Nephron (organoid): ENCODE measurements around the gene ABCC6.
"Not testable (repeated sequence)": the region's sequence is repeated elsewhere in the genome, so short reads cannot be mapped to it uniquely, and the experiment has no call there.

Experiments
- H3K27ac Mint-ChIP-seq, 3 experiments: 2 replicates each; pipeline ENCODE4 v1.8.0; 2020; ENCODE audit warnings: mixed read lengths in 3 of 3, mild to moderate bottlenecking in 2 of 3, moderate library complexity in 1 of 3
- H3K27me3 Mint-ChIP-seq: 2 replicates; pipeline ENCODE4 v1.8.0; 2021; ENCODE audit warnings: low read depth, mild to moderate bottlenecking, moderate library complexity, mixed read lengths
- H3K36me3 Mint-ChIP-seq: 2 replicates; pipeline ENCODE4 v1.8.0; 2020; ENCODE audit warnings: low read depth, mixed read lengths
- H3K4me1 Mint-ChIP-seq: 2 replicates; pipeline ENCODE4 v1.8.0; 2020; ENCODE audit warnings: mixed read lengths
- H3K4me3 Mint-ChIP-seq, 3 experiments: 2 replicates each; pipeline ENCODE4 v1.8.0; 2020; ENCODE audit warnings: mild to moderate bottlenecking in 3 of 3, mixed read lengths in 3 of 3, moderate library complexity in 2 of 3
- H3K9me3 Mint-ChIP-seq: 2 replicates; pipeline ENCODE4 v1.8.0; 2020; ENCODE audit warnings: mixed read lengths
- TF ChIP-seq, protein P1 (sequence below), 3 experiments: fragments of 200-600 bp; sonication (generic); IDR thresholded peaks; one replicate each; pipeline ENCODE4 v1.5.0; 2021; ENCODE audit warnings: antibody characterized with exemption in 3 of 3; ENCODE audit not compliant: unreplicated experiment in 3 of 3

The ABCC6 gene

DNA sequence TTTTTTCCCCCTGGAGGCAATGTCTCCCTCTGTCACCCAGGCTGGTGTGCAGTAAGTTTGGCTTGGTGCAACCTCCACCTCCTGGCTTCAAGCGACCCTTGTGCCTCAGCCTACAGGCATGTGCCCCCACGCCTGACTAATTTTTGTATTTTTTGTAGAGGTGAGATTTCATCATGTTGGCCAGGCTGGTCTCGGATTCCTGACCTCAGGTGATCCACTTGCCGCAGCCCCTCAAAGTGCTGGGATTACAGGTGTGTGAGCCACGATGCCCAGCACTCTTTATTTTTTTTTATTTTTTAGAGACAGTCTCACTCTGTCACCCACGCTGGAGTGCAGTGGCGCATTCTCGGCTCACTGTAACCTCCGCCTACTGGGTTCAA, 113.2 kb downstream of the ABCC6 start:
- no peaks in the 10 kb centered on the region for H3K4me1 Mint-ChIP-seq
- TF ChIP-seq, protein P1, sequence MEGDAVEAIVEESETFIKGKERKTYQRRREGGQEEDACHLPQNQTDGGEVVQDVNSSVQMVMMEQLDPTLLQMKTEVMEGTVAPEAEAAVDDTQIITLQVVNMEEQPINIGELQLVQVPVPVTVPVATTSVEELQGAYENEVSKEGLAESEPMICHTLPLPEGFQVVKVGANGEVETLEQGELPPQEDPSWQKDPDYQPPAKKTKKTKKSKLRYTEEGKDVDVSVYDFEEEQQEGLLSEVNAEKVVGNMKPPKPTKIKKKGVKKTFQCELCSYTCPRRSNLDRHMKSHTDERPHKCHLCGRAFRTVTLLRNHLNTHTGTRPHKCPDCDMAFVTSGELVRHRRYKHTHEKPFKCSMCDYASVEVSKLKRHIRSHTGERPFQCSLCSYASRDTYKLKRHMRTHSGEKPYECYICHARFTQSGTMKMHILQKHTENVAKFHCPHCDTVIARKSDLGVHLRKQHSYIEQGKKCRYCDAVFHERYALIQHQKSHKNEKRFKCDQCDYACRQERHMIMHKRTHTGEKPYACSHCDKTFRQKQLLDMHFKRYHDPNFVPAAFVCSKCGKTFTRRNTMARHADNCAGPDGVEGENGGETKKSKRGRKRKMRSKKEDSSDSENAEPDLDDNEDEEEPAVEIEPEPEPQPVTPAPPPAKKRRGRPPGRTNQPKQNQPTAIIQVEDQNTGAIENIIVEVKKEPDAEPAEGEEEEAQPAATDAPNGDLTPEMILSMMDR (IDR thresholded peaks at IDR 0.05; ENCODE audit: unreplicated experiment in 3 of 3), result no peak
- no peak overlapping the region for H3K4me3 Mint-ChIP-seq
- H3K9me3 Mint-ChIP-seq, result no peaks in the 10 kb centered on the region
- H3K36me3 Mint-ChIP-seq, result peaks cover 64% of the 10 kb centered on the region
- no peak overlapping the region for H3K27ac Mint-ChIP-seq
- H3K27me3 Mint-ChIP-seq, result no peaks in the 10 kb centered on the region

- no peak overlapping the region for H3K27ac Mint-ChIP-seq
- no peak overlapping the region for H3K4me3 Mint-ChIP-seq
- no peaks in the 10 kb centered on the region for H3K4me1 Mint-ChIP-seq
- H3K36me3 Mint-ChIP-seq, result peaks cover 60% of the 10 kb centered on the region
- TF ChIP-seq, protein P1 (IDR thresholded peaks at IDR 0.05; ENCODE audit: unreplicated experiment in 3 of 3), result no peak
- H3K9me3 Mint-ChIP-seq, result no peaks in the 10 kb centered on the region
- no peaks in the 10 kb centered on the region for H3K27me3 Mint-ChIP-seq
Measured at GRCh38 chr16:16109453-16110110, 113.7 kb downstream of the ABCC6 start.

DNA sequence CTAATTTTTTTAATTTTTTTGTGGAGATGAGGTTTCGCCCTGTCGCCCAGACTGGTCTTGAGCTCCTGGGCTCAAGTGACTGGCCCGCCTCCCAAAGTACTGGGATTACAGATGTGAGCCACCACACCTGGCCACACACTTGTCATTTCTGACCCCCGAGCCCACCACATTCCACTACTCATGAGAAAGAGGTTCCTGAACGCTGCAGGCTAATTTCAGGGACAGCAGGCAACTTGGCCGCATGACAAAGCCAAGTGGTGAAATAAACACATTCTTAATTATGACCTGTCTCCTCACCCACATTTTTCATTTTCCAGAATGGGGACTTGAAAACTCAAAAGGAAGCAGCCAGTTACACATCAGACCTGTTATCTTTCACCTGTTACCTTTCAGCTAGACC, 114.5 kb downstream of the ABCC6 start:
- no peak overlapping the region for H3K4me3 Mint-ChIP-seq
- peaks cover 57% of the 10 kb centered on the region for H3K36me3 Mint-ChIP-seq
- H3K9me3 Mint-ChIP-seq, result no peaks in the 10 kb centered on the region
- no peaks in the 10 kb centered on the region for H3K4me1 Mint-ChIP-seq
- H3K27me3 Mint-ChIP-seq, result no peaks in the 10 kb centered on the region
- TF ChIP-seq, protein P1 (IDR thresholded peaks at IDR 0.05; ENCODE audit: unreplicated experiment in 3 of 3), result no peak
- H3K27ac Mint-ChIP-seq, result peak overlapping the region in 1 of 3 experiments; percentile 14

DNA sequence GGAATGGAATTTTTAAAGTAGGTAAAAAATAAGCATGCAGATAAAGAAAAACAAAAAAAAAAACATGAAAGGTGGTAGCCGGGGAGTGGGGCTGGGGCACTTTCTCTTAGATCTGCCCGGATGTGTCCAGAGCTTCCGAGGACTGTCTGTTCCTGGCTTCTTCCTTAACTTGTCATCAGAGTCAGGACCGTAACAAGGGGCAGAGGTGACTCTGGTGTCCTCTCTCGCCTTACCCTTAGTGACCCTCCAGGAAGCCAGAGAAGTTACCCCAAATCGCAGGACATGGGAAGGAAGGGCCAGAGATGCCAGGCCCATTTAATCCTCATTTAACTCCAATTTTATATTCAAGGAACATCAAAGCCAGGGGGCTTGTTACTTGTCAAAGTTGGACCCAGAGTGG, 115.5 kb downstream of the ABCC6 start:
- Mint-ChIP-seq H3K27me3 (no peaks in the 10 kb centered on the region), H3K9me3 (no peaks in the 10 kb centered on the region), H3K4me3 (no peak overlapping the region), H3K4me1 (no peaks in the 10 kb centered on the region), H3K27ac (no peak overlapping the region), H3K36me3 (peaks cover 60% of the 10 kb centered on the region)
- TF ChIP-seq, protein P1 (IDR thresholded peaks at IDR 0.05; ENCODE audit: unreplicated experiment in 3 of 3), result no peak

- Mint-ChIP-seq H3K27me3 (no peaks in the 10 kb centered on the region), H3K9me3 (no peaks in the 10 kb centered on the region), H3K4me3 (no peak overlapping the region), H3K36me3 (peaks cover 58% of the 10 kb centered on the region), H3K27ac (no peak overlapping the region), H3K4me1 (no peaks in the 10 kb centered on the region)
- TF ChIP-seq, protein P1 (IDR thresholded peaks at IDR 0.05; ENCODE audit: unreplicated experiment in 3 of 3), result no peak
Measured at GRCh38 chr16:16106466-16106865, 116.8 kb downstream of the ABCC6 start.

DNA sequence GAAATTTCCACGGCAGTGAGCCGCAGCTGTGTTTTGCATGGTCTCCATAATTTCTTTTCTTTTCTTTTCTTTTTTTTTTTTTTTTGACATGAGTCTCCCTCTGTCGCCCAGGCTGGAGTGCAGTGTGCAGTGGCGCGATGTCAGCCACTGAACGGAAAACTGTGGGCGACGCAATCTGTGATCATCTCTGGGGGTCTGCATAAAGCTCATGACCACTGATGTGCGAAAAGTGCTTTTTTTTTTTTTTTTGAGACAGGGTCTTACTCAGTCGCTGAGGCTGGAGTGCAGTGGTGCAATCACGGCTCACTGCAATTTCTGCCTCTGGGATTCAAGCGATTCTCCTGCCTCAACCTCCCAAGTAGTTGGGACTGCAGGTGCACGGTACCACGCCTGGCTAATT, 117.6 kb downstream of the ABCC6 start:
- no peaks in the 10 kb centered on the region for H3K27me3 Mint-ChIP-seq
- no peaks in the 10 kb centered on the region for H3K9me3 Mint-ChIP-seq
- H3K36me3 Mint-ChIP-seq, result peaks cover 53% of the 10 kb centered on the region
- no peak overlapping the region for H3K4me3 Mint-ChIP-seq
- no peak overlapping the region for H3K27ac Mint-ChIP-seq
- H3K4me1 Mint-ChIP-seq, result no peaks in the 10 kb centered on the region
- TF ChIP-seq, protein P1 (IDR thresholded peaks at IDR 0.05; ENCODE audit: unreplicated experiment in 3 of 3), result no peak

- not testable (repeated sequence) for H3K9me3 Mint-ChIP-seq, H3K4me1 Mint-ChIP-seq, H3K27ac Mint-ChIP-seq, H3K4me3 Mint-ChIP-seq, H3K27me3 Mint-ChIP-seq
- peaks cover 47% of the 10 kb centered on the region for H3K36me3 Mint-ChIP-seq
Measured at GRCh38 chr16:16104804-16105141, 118.5 kb downstream of the ABCC6 start.

- peaks cover 44% of the 10 kb centered on the region for H3K36me3 Mint-ChIP-seq
Measured at GRCh38 chr16:16104132-16104803, 119.0 kb downstream of the ABCC6 start.

More at GRCh38 chr16:16104132-16104803, 119.0 kb downstream of the ABCC6 start:
- H3K4me1 Mint-ChIP-seq, H3K9me3 Mint-ChIP-seq, H3K4me3 Mint-ChIP-seq, H3K27me3 Mint-ChIP-seq: not testable (repeated sequence)
- H3K27ac Mint-ChIP-seq, result peak overlapping the region in 1 of 3 experiments; percentile 18
